ENCODE measurements around the gene MEAF6.
A peak's percentile ranks its signal among the peaks of the same experiment; 100 is the strongest.

MEAF6 gene

GRCh38 chr1:37472281-37472680, 42.3 kb downstream of the MEAF6 start:
- Histone ChIP-seq H3K79me1 (ENCODE audit: low read length) (peaks cover 11% of the 10 kb centered on the region), H3K56ac (ENCODE audit: low read length) (peak overlapping the region; percentile 53), H2BK5ac (ENCODE audit: low read length) (peak overlapping the region; percentile 37), H3K18ac (ENCODE audit: low read length) (no peak overlapping the region), H3K4ac (ENCODE audit: low read depth, low read length) (no peak overlapping the region), H3K4me1 (ENCODE audit: control insufficient read depth, low read depth, low read length) (peaks cover 29% of the 10 kb centered on the region), H3K27ac (ENCODE audit: low read depth, low read length) (peak overlapping the region; percentile 91), H3K4me2 (ENCODE audit: low read length) (no peak overlapping the region), H2BK15ac (replicated peaks; ENCODE audit: low read depth) (peak overlapping the region; percentile 10), H3K9ac (ENCODE audit: low read length) (peak overlapping the region; percentile 24), H4K5ac (ENCODE audit: low read length) (no peak overlapping the region), H3K36me3 (ENCODE audit: control insufficient read depth, insufficient read depth, low read length) (no peaks in the 10 kb centered on the region), H3K23ac (ENCODE audit: low read length) (peak overlapping the region; percentile 30), H2AK5ac (ENCODE audit: low read length) (peak overlapping the region; percentile 62), H4K8ac (ENCODE audit: low read depth, low read length) (no peak overlapping the region), H3K4me3 (ENCODE audit: low read length) (no peak overlapping the region), H3K79me2 (ENCODE audit: control insufficient read depth, insufficient read depth, low read length) (peaks cover 21% of the 10 kb centered on the region), H2BK120ac (ENCODE audit: low read depth, low read length) (no peak overlapping the region), H3K27me3 (ENCODE audit: insufficient read depth, low read length, poor library complexity) (no peaks in the 10 kb centered on the region)
- whole genome bisulfite sequencing (ENCODE audit: extremely low coverage, insufficient coverage, low lambda C conversion rate) = no CpG with 5 or more reads among the region's 7 CpGs
- no peak for DNase-seq

- H3K23ac ChIP-seq (ENCODE audit: low read length) = peak overlapping the region; percentile 97
- no peaks in the 10 kb centered on the region for H3K27me3 ChIP-seq (ENCODE audit: insufficient read depth, low read length, poor library complexity)
- H2BK120ac ChIP-seq (ENCODE audit: low read depth, low read length) = no peak overlapping the region
- H3K9ac ChIP-seq (ENCODE audit: low read length) = peak overlapping the region; percentile 57
- no peak overlapping the region for H4K8ac ChIP-seq (ENCODE audit: low read depth, low read length)
- peaks cover 23% of the 10 kb centered on the region for H3K4me1 ChIP-seq (ENCODE audit: control insufficient read depth, low read depth, low read length)
- H2BK15ac ChIP-seq (replicated peaks; ENCODE audit: low read depth) = no peak overlapping the region
- H3K4ac ChIP-seq (ENCODE audit: low read depth, low read length) = peak overlapping the region; percentile 0
- H2BK5ac ChIP-seq (ENCODE audit: low read length) = peak overlapping the region; percentile 85
- peak overlapping the region; percentile 15 for H3K18ac ChIP-seq (ENCODE audit: low read length)
- peak overlapping the region; percentile 10 for H3K4me2 ChIP-seq (ENCODE audit: low read length)
- H4K5ac ChIP-seq (ENCODE audit: low read length) = peak overlapping the region; percentile 12
- H3K56ac ChIP-seq (ENCODE audit: low read length) = peak overlapping the region; percentile 84
- H3K79me2 ChIP-seq (ENCODE audit: control insufficient read depth, insufficient read depth, low read length) = peaks cover 17% of the 10 kb centered on the region
- peak; percentile 95 for DNase-seq
- peaks cover 11% of the 10 kb centered on the region for H3K79me1 ChIP-seq (ENCODE audit: low read length)
- H3K4me3 ChIP-seq (ENCODE audit: low read length) = no peak overlapping the region
- no peak overlapping the region for H2AK5ac ChIP-seq (ENCODE audit: low read length)
- no peaks in the 10 kb centered on the region for H3K36me3 ChIP-seq (ENCODE audit: control insufficient read depth, insufficient read depth, low read length)
- no CpG with 5 or more reads among the region's 13 CpGs for WGBS (ENCODE audit: extremely low coverage, insufficient coverage, low lambda C conversion rate)
- H3K27ac ChIP-seq (ENCODE audit: low read depth, low read length) = peak overlapping the region; percentile 91
These were observed 43.0 kb downstream of the MEAF6 start for GRCh38 chr1:37471345-37472231.

- no peak overlapping the region for H4K8ac ChIP-seq (ENCODE audit: low read depth, low read length)
- H3K4ac ChIP-seq (ENCODE audit: low read depth, low read length) = no peak overlapping the region
- peaks cover 14% of the 10 kb centered on the region for H3K4me1 ChIP-seq (ENCODE audit: control insufficient read depth, low read depth, low read length)
- no peak overlapping the region for H2BK5ac ChIP-seq (ENCODE audit: low read length)
- no peaks in the 10 kb centered on the region for H3K27me3 ChIP-seq (ENCODE audit: insufficient read depth, low read length, poor library complexity)
- H3K23ac ChIP-seq (ENCODE audit: low read length) = no peak overlapping the region
- H2BK15ac ChIP-seq (replicated peaks; ENCODE audit: low read depth) = no peak overlapping the region
- no peaks in the 10 kb centered on the region for H3K79me2 ChIP-seq (ENCODE audit: control insufficient read depth, insufficient read depth, low read length)
- H3K27ac ChIP-seq (ENCODE audit: low read depth, low read length) = no peak overlapping the region
- H3K18ac ChIP-seq (ENCODE audit: low read length) = no peak overlapping the region
- H3K36me3 ChIP-seq (ENCODE audit: control insufficient read depth, insufficient read depth, low read length) = no peaks in the 10 kb centered on the region
- no peak overlapping the region for H2BK120ac ChIP-seq (ENCODE audit: low read depth, low read length)
- no peak overlapping the region for H3K9ac ChIP-seq (ENCODE audit: low read length)
- H3K4me2 ChIP-seq (ENCODE audit: low read length) = no peak overlapping the region
- no peak overlapping the region for H3K56ac ChIP-seq (ENCODE audit: low read length)
- no peak overlapping the region for H3K4me3 ChIP-seq (ENCODE audit: low read length)
- no CpG with 5 or more reads among the region's 3 CpGs for WGBS (ENCODE audit: extremely low coverage, insufficient coverage, low lambda C conversion rate)
- H4K5ac ChIP-seq (ENCODE audit: low read length) = no peak overlapping the region
- no peaks in the 10 kb centered on the region for H3K79me1 ChIP-seq (ENCODE audit: low read length)
- DNase-seq = no peak
- H2AK5ac ChIP-seq (ENCODE audit: low read length) = no peak overlapping the region
These were observed 45.2 kb downstream of the MEAF6 start for GRCh38 chr1:37469386-37469785.

DNA sequence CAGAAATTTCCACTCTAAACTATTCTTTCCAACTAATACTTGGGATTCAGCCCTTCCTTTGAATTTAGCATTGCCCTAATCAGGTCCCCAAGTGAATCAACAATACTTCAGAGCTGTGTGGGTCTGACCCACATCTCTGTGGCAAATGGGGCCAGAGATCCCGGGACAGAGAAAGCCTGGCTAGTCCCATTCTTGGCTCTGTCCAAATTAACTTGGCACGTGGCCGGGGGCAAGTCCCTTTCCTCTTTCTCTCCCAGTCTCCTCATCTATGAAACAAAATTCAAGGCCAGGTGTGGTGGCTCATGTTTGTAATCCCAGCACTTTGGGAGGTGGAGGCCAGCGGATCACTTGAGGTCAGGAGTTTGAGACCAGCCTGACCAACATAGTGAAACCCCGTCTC, 46.5 kb downstream of the MEAF6 start:
- no peak for DNase-seq
- Histone ChIP-seq H3K4ac (ENCODE audit: low read depth, low read length) (no peak overlapping the region), H3K4me2 (ENCODE audit: low read length) (no peak overlapping the region), H3K36me3 (ENCODE audit: control insufficient read depth, insufficient read depth, low read length) (no peaks in the 10 kb centered on the region), H3K23ac (ENCODE audit: low read length) (no peak overlapping the region), H3K9ac (ENCODE audit: low read length) (no peak overlapping the region), H3K4me3 (ENCODE audit: low read length) (no peak overlapping the region), H4K5ac (ENCODE audit: low read length) (no peak overlapping the region), H3K27ac (ENCODE audit: low read depth, low read length) (no peak overlapping the region), H2BK15ac (replicated peaks; ENCODE audit: low read depth) (no peak overlapping the region), H2AK5ac (ENCODE audit: low read length) (no peak overlapping the region), H3K4me1 (ENCODE audit: control insufficient read depth, low read depth, low read length) (peaks cover 9% of the 10 kb centered on the region), H3K79me1 (ENCODE audit: low read length) (no peaks in the 10 kb centered on the region), H3K79me2 (ENCODE audit: control insufficient read depth, insufficient read depth, low read length) (no peaks in the 10 kb centered on the region), H2BK120ac (ENCODE audit: low read depth, low read length) (no peak overlapping the region), H3K27me3 (ENCODE audit: insufficient read depth, low read length, poor library complexity) (no peaks in the 10 kb centered on the region), H3K56ac (ENCODE audit: low read length) (no peak overlapping the region), H4K8ac (ENCODE audit: low read depth, low read length) (no peak overlapping the region), H3K18ac (ENCODE audit: low read length) (no peak overlapping the region), H2BK5ac (ENCODE audit: low read length) (no peak overlapping the region)
- no CpG with 5 or more reads among the region's 5 CpGs for WGBS (ENCODE audit: extremely low coverage, insufficient coverage, low lambda C conversion rate)

- WGBS (ENCODE audit: extremely low coverage, insufficient coverage, low lambda C conversion rate) = no CpG with 5 or more reads among the region's 6 CpGs
- no peak for DNase-seq
- H3K27ac ChIP-seq (ENCODE audit: low read depth, low read length) = no peak overlapping the region
- no peak overlapping the region for H2BK120ac ChIP-seq (ENCODE audit: low read depth, low read length)
- no peaks in the 10 kb centered on the region for H3K79me2 ChIP-seq (ENCODE audit: control insufficient read depth, insufficient read depth, low read length)
- H4K8ac ChIP-seq (ENCODE audit: low read depth, low read length) = no peak overlapping the region
- H3K79me1 ChIP-seq (ENCODE audit: low read length) = no peaks in the 10 kb centered on the region
- H3K9ac ChIP-seq (ENCODE audit: low read length) = no peak overlapping the region
- no peak overlapping the region for H2BK5ac ChIP-seq (ENCODE audit: low read length)
- H3K4me2 ChIP-seq (ENCODE audit: low read length) = no peak overlapping the region
- H3K4ac ChIP-seq (ENCODE audit: low read depth, low read length) = no peak overlapping the region
- no peak overlapping the region for H2AK5ac ChIP-seq (ENCODE audit: low read length)
- H3K4me1 ChIP-seq (ENCODE audit: control insufficient read depth, low read depth, low read length) = no peaks in the 10 kb centered on the region
- H3K23ac ChIP-seq (ENCODE audit: low read length) = no peak overlapping the region
- H4K5ac ChIP-seq (ENCODE audit: low read length) = no peak overlapping the region
- H3K36me3 ChIP-seq (ENCODE audit: control insufficient read depth, insufficient read depth, low read length) = no peaks in the 10 kb centered on the region
- H2BK15ac ChIP-seq (replicated peaks; ENCODE audit: low read depth) = no peak overlapping the region
- no peak overlapping the region for H3K18ac ChIP-seq (ENCODE audit: low read length)
- H3K27me3 ChIP-seq (ENCODE audit: insufficient read depth, low read length, poor library complexity) = no peaks in the 10 kb centered on the region
- H3K4me3 ChIP-seq (ENCODE audit: low read length) = no peak overlapping the region
- no peak overlapping the region for H3K56ac ChIP-seq (ENCODE audit: low read length)
These were observed 48.7 kb downstream of the MEAF6 start for GRCh38 chr1:37465593-37466517.

Data from mesendoderm (in vitro differentiated cells).